Measurements from ENCODE around the gene CTDSPL2.

- TF ChIP-seq CTCF (IDR thresholded peaks at IDR 0.05) (no peak), ZFX (IDR thresholded peaks at IDR 0.05; ENCODE audit: borderline replicate concordance) (no peak)
Measured at GRCh38 chr15:44495562-44495961, 68.1 kb downstream of the CTDSPL2 start.

Measured in 22Rv1 (cell line).